Body of pancreas (tissue), 4 donors: ENCODE data around the gene ANTXRL. TPM values are rescaled to one million over a fixed set of nuclear protein-coding genes. Genes with fewer than 3 reads are reported as not detected.
A peak's percentile ranks its signal among the peaks of the same experiment; 100 is the strongest.
"Not testable (repeated sequence)": the region's sequence is repeated elsewhere in the genome, so short reads cannot be mapped to it uniquely, and the experiment has no call there.

Experiments
- ATAC-seq: fragments of 150-250 bp; one replicate; pipeline ENCODE4 v1.9.1; 2016
- DNase-seq, 4 donors: peaks; one replicate each; pipeline ENCODE4 v3.0.0-alpha.2; 2019
- H3K27ac ChIP-seq, 4 donors: fragments of 200-600 bp; sonication (generic); 1 replicate in 3 of 4; 2 replicates in 1 of 4; pipeline versions ENCODE4 v1.5.1 to v1.6.1; 2016 to 2019; ENCODE audit warnings: mild to moderate bottlenecking in 1 of 4, mixed read lengths in 1 of 4, moderate library complexity in 1 of 4
- H3K27me3 ChIP-seq, 2 donors: fragments of 200-600 bp; sonication (generic); one replicate each; pipeline ENCODE4 v1.6.0; 2016; ENCODE audit warnings: mild to moderate bottlenecking in 1 of 2
- H3K36me3 ChIP-seq, 2 donors: fragments of 200-600 bp; sonication (generic); replicated peaks in 1 of 2; 2 replicates each; pipeline ENCODE4 v1.5.1; 2016; ENCODE audit warnings: low read depth in 2 of 2; ENCODE audit not compliant: insufficient read depth in 1 of 2
- H3K4me1 ChIP-seq: fragments of 200-600 bp; sonication (generic); one replicate; pipeline ENCODE4 v1.6.0; 2016
- H3K4me3 ChIP-seq, 2 donors: fragments of 200-600 bp; sonication (generic); 1 replicate in 1 of 2; 2 replicates in 1 of 2; pipeline ENCODE4 v1.5.1; 2016 to 2019
- H3K9me3 ChIP-seq, 3 donors: fragments of 200-600 bp; sonication (generic); 1 replicate in 2 of 3; 2 replicates in 1 of 3; pipeline ENCODE4 v1.5.1; 2016
- POLR2A ChIP-seq, 3 donors: fragments of 450-650 bp; IDR thresholded peaks; one replicate each; pipeline ENCODE4 v1.6.1; 2016; ENCODE audit warnings: antibody characterized with exemption in 3 of 3, mild to moderate bottlenecking in 2 of 3
- WGBS, 2 donors: methylation state at CpG; one replicate each; pipeline ENCODE4 v1.1.5; 2017; 5-methylcytosine and 5-hydroxymethylcytosine counted together
- intact Hi-C: fragments of 100-400 bp; cut with DNase I; formaldehyde crosslinking; loops from one replicate; pipeline ENCODE4 v1.15.1; 2023
- total RNA-seq, 2 donors: library from RNA; depleted of rRNA; stranded (reverse); fragments of >200 nt; gene quantifications; one replicate each; pipeline ENCODE4 v1.1.0, GENCODE V29; 2016
- TF ChIP-seq, protein P1 (sequence below), 7 experiments: fragments of 450-650 bp in 4 of 7; fragments of 200-600 bp in 3 of 7; sonication (generic) in 3 of 7; IDR thresholded peaks; one replicate each; pipeline ENCODE4 v1.5.1; 2016 to 2019; ENCODE audit warnings: antibody characterized with exemption in 7 of 7

The ANTXRL gene
- total RNA-seq, 2 donors from 2014 or later, result not detected

DNA sequence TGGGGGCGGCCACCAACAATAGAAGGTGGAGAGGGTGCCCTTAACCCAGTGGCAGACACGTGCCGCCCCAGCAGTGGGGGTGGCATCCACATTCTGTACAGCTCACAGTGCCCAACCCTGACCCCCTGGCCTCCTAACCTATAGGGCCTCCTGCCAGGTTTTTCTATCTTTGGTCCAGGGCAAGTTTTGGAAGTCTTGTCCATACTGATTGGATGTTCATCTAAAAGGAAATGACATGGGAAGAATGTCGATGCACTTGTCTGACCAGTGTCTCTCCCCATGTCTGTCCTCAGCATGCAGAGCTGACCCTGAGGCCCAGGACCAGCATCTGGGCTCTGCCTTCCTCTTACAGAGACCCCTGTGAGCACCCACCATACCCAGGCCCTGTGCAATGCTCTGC is 32.3 kb upstream of the ANTXRL start:
- TF ChIP-seq, protein P1, sequence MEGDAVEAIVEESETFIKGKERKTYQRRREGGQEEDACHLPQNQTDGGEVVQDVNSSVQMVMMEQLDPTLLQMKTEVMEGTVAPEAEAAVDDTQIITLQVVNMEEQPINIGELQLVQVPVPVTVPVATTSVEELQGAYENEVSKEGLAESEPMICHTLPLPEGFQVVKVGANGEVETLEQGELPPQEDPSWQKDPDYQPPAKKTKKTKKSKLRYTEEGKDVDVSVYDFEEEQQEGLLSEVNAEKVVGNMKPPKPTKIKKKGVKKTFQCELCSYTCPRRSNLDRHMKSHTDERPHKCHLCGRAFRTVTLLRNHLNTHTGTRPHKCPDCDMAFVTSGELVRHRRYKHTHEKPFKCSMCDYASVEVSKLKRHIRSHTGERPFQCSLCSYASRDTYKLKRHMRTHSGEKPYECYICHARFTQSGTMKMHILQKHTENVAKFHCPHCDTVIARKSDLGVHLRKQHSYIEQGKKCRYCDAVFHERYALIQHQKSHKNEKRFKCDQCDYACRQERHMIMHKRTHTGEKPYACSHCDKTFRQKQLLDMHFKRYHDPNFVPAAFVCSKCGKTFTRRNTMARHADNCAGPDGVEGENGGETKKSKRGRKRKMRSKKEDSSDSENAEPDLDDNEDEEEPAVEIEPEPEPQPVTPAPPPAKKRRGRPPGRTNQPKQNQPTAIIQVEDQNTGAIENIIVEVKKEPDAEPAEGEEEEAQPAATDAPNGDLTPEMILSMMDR (IDR thresholded peaks at IDR 0.05), result no peak
- TF ChIP-seq POLR2A (IDR thresholded peaks at IDR 0.05), result no peak
- Histone ChIP-seq H3K9me3 (no peaks in the 10 kb centered on the region), H3K36me3 (no peaks in the 10 kb centered on the region), H3K4me1 (peaks cover 6% of the 10 kb centered on the region), H3K27me3 (no peaks in the 10 kb centered on the region), H3K4me3 (no peak overlapping the region), H3K27ac (no peak overlapping the region)
- DNase-seq (no peak), ATAC-seq (no peak)
- 83 to 88% methylated on average over 4 of the region's 4 CpGs for WGBS, 2 donors
- intact Hi-C loops, result no loop called here

- H3K27ac ChIP-seq, H3K9me3 ChIP-seq, H3K4me1 ChIP-seq, DNase-seq, ATAC-seq, intact Hi-C loops, H3K27me3 ChIP-seq, H3K36me3 ChIP-seq, H3K4me3 ChIP-seq: not testable (repeated sequence)
- WGBS, 2 donors, result 73 to 77% methylated on average over 3 of the region's 3 CpGs
Observed at GRCh38 chr10:46255210-46255609, 31.6 kb upstream of the ANTXRL start.

DNA sequence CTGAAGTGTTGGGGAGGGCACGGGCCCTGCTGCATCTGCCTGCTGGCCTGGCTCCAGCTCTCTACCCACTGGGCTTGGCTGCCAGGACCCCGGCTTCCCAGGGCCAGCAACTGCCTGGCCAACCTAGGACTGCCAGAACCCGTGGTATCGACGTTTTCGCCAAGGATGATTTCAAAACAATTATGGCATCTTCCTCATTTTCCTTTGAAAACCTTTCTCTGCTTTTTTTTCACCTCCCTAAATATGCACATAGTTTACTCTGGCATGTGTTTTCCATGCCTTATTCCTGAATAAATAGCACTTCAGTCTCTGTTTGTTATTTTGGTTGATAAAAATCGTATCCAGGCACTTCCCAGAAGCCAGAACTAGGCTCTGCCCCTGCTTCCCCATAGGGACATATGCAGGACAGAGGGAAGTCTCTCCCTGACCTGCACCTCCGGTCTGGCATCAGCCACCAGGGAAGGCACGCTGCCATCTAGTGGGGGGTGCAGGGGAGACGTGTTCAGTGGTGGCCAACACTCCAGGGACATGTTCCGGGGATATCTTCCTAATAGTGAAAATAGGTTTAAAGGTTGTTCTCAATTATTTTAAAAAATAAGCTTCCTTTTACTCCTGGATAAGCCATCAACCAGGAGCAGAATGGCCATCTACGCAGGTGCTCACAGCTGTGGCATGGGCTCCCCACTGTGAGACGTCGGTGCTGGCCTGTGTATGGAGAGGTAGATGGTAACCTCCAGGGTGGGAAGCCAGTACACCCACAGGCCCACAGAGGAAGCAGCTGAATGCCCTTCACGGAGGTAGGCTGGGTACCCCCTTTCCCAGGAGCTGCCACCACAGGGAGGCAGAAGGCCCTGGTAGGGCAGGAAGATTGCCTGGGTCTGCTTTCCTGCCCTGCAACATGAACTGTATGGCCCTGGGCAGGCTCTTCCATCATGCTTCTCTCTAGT is 30.7 kb upstream of the ANTXRL start:
- Histone ChIP-seq H3K27ac (no peak overlapping the region), H3K4me3 (no peak overlapping the region), H3K4me1 (peaks cover 6% of the 10 kb centered on the region), H3K27me3 (no peaks in the 10 kb centered on the region), H3K36me3 (no peaks in the 10 kb centered on the region), H3K9me3 (no peaks in the 10 kb centered on the region)
- 36 to 48% methylated on average over 15 of the region's 15 CpGs for WGBS, 2 donors
- ATAC-seq (peak; percentile 73), DNase-seq (peak; percentile 69 to 82 (median 74))
- TF ChIP-seq POLR2A (IDR thresholded peaks at IDR 0.05), result no peak
- TF ChIP-seq, protein P1 (IDR thresholded peaks at IDR 0.05), result peak in 6 of 7 experiments; percentile 18 to 46 (median 34)
- intact Hi-C loops, result no loop called here

GRCh38 chr10:46257099-46257498 is 29.7 kb upstream of the ANTXRL start:
- Histone ChIP-seq H3K27me3 (no peaks in the 10 kb centered on the region), H3K4me1 (peaks cover 6% of the 10 kb centered on the region), H3K9me3 (no peaks in the 10 kb centered on the region), H3K36me3 (no peaks in the 10 kb centered on the region), H3K4me3 (no peak overlapping the region), H3K27ac (no peak overlapping the region)
- ATAC-seq (no peak), DNase-seq (no peak)
- TF ChIP-seq, protein P1 (IDR thresholded peaks at IDR 0.05), result no peak
- TF ChIP-seq POLR2A (IDR thresholded peaks at IDR 0.05), result no peak
- intact Hi-C loops, result no loop called here
- WGBS, 2 donors, result 71 to 74% methylated on average over 4 of the region's 4 CpGs

GRCh38 chr10:46262906-46263560 is 23.8 kb upstream of the ANTXRL start:
- H3K4me1 ChIP-seq, H3K27ac ChIP-seq, H3K9me3 ChIP-seq, H3K36me3 ChIP-seq, intact Hi-C loops, H3K27me3 ChIP-seq, H3K4me3 ChIP-seq, ATAC-seq, DNase-seq: not testable (repeated sequence)
- WGBS, 2 donors, result 78 to 85% methylated on average over 5 to 6 of the region's 6 CpGs
